HG03196 (cell line): ENCODE results near the gene TMC1.

Source experiments
- ATAC-seq: cut with Tn5 transposase; IDR thresholded peaks from one replicate; pipeline ENCODE4 v1.9.1; 2021; ENCODE audit not compliant: unreplicated experiment

TMC1 gene

DNA sequence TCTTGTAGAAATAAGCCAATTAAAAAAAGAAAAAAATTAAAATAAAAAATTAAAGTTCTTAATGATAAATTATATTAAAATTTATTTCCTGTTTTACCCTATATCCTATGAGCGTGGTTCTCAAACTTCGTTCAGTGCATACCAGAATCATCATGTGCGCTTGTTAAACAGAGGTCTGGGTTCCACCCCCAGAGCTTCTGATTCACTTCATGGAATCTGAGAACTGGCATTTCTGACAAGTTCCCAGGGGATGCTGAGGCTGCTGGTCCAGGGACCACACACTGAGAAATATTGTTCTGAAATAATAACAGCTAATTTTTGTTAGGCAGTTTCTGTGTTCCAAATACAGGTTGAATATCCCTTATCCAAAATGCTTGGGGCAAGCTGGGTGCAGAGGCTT is 79.3 kb downstream of the TMC1 start:
- ATAC-seq, result no peak

DNA sequence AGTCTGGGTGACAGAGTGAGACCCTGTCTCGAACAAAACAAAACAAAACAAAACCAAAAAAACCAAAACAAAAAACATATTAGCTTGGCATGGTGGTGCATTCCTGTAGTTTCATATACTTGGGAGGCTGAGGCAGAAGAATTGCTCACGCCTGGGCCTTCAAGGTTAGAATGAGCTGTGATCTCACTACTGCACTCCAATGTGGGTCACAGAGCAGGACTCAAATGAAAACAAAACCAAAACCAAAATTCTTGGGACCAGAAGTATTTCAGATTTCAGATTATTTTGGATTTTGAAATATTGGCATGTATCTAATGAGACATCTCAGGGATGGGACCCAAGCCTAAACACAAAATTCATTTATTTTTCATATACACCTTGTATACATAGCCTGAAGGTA is 80.2 kb downstream of the TMC1 start:
- no peak for ATAC-seq

DNA sequence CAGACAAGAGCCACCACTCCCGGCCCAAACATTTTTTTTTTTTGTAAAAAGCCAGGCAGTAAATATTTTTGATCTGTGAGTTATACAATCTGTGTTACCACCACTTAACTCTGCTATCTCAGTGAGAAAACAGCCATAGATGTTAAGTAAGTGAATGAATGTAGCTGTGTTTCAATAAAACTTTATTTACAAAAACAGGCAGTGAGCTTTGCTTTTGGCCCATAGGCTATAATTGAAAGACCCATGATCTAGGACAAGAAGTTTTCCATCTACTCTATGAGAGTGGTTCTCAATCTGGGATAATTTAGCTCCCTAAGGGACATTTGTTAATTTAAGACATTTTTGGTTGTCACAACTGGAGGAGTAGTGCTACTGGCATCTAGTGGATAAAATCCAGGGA is 91.0 kb downstream of the TMC1 start:
- ATAC-seq, result no peak

DNA sequence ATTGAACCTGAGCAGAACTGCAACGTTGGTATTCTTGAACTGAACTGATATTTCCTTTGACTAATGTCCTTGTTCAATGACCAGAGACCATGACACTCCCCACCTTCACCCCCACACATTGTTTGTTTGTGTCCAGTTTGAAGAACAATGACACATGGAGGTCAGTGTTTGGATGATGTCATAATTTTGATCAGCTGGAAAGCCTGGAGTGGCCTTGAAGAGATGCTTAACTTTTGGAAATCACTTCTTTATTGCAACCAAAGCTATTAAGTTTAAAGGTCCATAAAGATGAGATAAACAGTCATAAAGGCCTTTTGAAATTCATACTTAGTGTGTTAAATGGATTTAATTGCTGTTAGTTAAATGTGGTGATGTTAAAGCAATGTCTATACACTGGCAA is 92.7 kb downstream of the TMC1 start:
- no peak for ATAC-seq

DNA sequence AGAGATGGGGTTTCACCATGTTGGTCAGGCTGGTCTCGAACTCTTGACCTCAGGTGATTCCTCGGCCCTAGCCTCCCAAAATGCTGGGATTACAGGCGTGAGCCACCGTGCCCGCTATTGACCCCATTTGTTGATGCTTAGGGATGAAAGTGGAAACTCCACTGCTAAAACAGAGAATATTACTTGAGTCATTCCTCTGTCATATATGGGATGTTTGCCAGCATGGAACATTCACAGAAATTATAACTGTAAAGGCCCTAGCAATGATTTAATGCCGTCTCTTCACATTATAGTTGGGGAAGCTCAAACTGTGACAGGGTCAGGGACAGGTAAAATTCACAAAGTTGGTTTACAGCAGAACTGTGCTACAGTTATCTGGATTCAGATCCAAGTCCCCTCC is 94.5 kb downstream of the TMC1 start:
- ATAC-seq, result no peak

DNA sequence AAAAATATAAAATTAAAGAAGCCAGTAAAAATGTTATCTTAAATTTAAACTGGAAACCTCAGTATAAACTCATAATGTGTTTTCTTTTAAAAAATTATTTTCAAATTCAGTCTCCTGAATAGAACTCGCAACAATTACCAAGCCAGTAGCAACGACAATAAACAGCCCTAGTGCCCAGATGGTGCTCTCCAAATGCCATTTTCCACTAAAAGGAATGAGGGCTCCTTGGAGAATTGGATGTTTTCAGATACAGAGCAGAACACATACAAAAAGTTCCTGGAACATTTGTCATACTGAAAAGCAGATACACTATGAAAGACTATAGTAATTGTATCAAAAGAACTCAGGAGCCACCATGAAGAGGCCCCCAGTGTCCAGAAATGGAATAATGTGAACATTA is 97.4 kb downstream of the TMC1 start:
- ATAC-seq, result no peak

DNA sequence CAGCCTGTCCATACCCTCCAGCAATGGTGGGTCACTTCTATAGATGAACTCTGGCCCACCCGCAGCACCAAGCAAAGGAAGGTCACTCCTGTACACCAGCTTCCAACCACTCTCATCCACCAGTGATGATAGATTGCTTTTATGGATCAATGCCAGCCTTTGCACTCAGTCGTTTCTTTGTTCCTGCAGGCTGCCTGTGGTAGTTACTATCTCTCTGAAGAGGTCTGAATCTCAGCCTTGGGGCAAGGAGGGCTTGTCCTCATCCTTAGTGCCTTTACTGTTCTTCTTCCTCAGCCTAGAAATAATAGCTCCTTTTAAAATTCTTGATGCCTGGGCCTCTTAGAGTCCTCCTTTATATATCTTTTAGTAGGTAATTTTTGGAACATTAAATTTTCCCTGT is 100.8 kb downstream of the TMC1 start:
- no peak for ATAC-seq

DNA sequence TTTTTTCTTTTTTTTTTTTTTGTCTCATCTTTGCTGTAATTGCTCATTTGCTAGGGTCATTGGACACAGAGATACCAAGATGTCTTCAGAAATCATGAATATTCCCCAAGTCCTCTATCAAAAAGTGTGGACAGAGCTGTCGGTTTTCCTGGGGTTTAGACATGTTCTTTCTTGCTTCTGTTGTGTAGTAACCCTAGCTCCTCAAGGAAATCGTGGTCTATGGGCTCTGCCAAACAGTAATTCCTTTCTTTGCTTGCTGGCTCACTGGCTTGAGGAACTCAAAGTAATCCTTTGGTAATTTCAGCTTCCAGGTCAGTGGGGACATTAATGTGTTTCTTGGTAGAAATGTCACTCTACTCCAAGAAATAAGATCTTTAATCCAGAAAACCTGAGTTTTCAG is 101.7 kb downstream of the TMC1 start:
- ATAC-seq, result no peak

DNA sequence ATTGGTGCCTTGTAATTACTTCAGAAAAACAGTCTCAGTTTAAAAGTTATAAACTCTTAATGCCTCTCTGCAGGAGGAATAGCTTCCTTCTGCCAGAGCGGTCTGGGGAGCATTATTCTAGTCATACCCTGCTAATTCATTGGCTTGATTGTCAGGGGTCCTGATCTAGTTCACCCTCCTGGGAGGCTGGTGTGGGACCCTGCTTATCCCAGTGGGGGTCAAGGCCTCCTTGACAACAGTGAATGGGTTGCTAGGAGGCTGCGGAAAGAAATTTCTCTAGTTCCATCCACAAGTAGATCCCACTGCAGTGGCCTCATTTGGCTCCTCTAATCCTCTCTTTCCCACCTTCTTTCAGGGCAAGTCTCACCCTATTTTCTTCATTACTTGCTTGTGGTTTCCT is 105.7 kb downstream of the TMC1 start:
- no peak for ATAC-seq

DNA sequence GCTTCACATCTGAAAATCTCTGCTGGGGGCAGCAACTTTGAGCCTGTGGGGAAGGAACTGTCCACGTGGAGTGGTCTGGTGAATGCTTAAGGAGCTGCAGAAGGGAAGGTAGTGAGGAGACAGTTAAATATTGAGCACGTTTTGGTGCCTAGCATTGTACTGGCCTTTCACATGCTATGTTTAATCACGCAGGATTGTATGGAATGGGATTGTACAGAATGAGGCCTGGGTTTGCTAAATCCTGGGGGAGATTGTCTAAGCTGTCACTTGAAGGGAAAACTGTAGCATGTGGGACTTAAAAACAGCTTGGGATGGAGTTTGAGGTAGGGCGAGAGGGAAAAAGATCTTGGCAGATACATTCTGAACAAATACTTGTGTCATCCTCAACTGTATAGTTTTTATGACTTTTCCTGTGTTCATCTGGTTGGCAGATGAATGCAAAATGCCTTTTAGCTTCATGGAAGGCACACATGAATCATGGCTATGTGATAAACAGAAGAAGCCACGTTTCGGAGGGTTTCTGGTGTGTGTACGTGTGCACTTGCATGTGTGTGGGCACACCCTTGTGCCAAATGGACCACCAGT is 106.6 kb downstream of the TMC1 start:
- ATAC-seq, result no peak

DNA sequence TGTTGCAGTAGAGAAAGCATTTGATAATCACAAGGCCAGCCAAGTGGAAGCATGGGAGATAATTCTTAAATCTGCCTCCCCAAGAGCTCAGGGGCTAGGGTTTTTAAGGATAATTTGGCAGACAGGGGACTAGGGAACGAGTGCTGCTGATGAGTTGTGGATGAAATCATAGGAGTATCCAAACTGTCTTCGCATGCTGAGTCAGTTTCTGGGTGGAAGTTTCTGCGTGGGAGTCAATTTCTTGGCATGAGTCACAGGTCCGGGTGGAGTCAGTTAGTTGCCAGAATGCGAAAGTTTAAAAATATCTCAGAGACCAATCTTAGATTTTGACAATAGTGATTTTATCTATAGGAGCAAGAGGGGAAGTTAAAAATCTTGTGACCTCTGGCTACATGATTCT is 112.6 kb downstream of the TMC1 start:
- ATAC-seq, result no peak

DNA sequence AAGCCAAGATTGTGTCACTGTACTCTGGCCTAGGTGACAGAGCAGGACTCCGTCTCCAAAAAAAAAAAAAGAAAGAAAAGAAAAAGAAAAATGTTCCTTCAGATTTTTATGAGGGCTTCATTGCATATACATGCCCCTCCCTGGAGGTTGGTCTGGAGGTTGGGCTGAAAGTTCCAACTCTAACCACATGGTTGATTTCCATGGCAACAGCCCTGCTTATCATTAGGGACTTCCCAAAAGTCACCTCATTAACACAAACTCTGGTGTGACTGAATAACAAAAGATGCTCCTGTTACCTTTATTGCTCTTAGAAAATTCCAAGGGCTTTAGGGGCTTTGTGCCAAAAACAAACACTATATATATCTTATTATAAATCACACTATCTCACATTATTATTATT is 113.8 kb downstream of the TMC1 start:
- ATAC-seq, result no peak

DNA sequence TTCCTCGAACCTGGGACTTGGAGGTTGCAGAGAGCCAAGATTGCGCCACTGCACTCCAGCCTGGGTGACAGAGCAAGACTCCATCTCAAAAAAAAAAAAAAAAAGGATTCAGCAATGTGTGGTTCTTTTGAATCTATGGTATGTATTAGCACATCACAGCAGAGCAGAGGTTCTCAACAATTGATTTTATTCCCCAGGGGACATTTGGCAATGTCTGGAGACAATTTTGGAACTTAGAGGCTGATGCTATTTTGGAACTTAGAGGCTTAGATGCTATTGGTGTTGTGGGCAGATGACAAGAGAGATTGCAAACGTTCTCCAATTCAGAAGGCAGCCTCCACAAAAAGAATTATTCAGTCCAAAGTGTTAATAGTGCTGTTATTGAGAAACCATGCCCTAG is 115.2 kb downstream of the TMC1 start:
- ATAC-seq, result no peak

DNA sequence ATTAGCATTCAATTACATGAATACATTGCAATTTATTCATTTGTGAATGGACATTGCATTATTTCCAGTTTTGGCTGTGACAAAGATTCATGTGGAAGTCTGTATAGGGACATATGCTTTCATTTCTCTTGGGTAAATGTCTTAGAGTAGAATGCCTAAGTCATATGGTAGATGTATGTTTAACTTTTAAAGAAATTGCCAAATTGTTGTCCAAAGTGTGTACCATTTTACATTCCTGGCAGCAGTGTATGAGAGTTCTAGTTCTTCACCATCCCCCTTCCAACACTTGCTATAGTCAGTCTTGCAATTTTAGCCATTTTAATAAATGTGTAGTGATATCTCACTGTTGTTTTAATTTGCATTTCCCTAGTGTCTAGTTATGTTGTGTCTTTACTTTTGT is 122.2 kb downstream of the TMC1 start:
- no peak for ATAC-seq

DNA sequence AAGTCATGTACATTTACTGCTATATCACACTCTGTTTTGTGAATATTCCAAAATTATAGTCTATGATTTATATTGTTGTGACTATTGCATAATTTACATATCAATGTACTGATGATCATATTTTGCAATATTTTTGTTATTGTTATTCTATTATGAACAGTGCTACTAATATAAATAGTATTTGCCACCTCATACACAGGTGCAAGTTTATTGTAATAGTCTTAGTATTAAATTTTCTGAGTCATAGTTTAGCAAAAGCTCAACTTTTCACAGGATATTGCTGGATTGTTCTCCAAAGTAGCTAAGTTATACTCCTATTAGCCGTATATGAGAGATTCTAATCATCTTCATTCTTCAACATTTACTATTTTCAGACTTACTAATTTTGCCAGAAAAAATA is 124.7 kb downstream of the TMC1 start:
- no peak for ATAC-seq

DNA sequence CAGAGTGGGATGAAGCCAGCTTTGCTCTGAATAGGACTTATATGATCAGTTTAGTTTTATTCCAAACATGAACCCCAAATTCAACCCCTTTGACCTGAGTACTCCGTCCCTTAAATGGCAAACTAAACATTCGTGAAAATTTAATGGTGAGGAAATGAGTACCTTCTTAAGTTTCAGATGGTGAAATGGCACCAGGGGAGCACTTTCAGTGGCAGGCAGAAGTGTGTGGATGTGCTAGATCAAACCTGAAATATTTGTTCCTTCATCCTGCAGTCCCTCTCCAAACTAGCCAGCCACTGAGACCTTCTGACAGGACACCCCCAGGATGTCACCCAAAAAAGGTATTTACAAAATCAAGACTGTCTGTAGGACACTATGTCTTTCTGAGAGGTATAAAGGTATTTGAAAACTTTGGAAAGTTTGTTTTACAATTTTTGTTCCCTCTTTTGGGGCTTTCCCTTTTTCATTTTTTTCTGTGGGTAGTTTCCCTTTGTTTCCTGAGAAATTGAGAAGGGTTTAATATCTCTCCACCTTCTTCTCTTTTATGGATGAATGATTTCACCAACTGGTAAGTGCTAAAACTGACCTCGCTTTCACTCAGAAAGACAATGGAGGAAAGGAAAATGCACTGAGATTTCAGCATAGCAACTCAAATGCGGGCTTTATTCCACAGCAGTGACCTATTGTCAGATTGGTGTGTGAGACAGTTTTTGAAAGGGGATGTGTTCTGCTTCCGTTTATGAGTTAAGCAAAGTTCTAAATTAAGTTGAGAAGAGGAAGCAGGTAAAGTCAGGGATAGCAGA is 127.1 kb downstream of the TMC1 start:
- ATAC-seq, result no peak

DNA sequence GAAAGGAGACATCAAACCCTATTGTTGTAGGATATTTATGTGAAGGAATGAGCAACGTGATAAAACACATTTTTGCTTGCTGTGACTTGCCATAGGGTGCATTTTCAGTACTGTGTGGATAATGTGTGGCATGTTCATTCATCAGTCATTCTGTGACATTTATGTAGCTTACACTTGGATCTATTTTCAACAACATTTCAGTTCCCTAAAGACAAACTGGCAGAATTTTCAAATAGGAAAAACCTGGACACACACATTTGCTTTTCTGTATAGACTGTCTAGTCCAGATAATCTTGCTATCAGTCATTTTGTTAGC is 127.7 kb downstream of the TMC1 start:
- ATAC-seq, result no peak

DNA sequence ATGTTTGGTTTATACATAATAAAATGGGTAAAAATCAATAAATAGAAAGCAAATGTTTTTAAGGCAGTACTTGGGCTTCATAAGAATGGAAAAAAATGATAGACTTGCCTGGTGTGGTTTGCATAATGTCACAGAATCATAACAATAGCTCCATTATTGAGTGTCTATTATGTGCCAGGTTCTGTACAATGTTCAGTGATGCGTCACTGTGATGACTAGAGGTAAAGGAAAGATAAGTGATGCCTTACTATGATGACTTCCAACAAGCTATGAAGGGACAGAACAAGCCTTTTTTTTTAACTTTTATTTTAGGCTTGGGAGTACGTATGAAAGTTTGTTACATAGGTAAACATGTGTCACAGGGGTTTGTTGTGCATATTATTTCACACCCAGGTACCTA is 128.8 kb downstream of the TMC1 start:
- ATAC-seq, result no peak

DNA sequence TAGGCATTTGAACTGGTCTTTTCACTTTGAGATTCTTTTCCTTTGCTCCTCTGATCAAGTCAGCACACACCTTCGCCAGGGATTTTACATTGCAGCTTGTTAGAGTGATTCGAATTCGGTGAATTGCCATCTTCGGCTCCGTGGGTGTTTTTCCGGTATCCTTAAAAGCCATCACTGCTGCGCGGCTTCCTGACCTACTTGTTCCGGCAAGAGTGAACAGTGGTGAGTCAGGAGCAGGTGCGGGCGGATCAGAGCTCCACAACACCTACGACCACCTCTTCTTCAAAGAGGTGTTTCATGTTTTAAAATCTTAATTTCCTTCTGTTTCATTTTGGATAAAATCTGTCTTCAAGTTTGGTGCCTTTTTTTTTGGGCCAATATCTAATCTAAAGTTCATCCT is 134.6 kb downstream of the TMC1 start:
- ATAC-seq, result no peak

DNA sequence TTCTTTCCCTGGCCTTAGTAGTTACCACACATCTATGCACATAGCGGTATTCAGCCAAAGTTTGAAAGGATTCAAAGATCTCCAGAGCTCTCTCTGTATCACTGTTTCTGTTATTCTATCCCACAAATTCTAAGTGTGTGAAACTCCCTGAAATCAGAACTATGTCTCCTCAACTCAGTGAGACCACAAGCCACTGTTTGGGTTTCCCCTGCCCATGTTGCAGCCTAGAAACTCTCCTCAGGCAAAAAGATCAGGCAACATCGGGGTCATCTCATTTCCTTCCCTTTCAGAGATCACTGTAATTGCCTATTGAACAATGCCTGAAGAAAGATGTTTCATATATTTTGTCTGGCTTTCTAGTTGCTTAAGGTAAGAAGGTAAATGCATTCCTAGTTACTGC is 135.6 kb downstream of the TMC1 start:
- no peak for ATAC-seq

DNA sequence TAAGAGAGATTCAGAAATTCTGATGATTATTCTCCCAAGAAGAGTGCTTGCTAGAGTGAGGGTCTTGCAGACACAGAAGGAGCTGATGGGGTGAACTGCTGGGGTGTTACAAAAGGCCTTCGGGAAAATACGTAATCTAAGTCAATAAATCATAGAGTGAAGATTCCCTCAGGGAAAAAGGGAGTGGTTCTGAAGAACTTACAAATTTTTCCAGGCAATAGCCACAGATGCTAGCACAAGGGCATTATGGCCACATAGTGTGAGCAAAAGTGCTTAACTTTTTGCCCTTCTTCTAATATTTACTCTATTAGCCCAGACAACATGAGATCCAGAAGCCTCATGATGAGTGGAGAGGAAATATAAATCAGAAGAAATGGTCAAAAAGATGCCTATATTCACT is 137.3 kb downstream of the TMC1 start:
- ATAC-seq, result no peak

DNA sequence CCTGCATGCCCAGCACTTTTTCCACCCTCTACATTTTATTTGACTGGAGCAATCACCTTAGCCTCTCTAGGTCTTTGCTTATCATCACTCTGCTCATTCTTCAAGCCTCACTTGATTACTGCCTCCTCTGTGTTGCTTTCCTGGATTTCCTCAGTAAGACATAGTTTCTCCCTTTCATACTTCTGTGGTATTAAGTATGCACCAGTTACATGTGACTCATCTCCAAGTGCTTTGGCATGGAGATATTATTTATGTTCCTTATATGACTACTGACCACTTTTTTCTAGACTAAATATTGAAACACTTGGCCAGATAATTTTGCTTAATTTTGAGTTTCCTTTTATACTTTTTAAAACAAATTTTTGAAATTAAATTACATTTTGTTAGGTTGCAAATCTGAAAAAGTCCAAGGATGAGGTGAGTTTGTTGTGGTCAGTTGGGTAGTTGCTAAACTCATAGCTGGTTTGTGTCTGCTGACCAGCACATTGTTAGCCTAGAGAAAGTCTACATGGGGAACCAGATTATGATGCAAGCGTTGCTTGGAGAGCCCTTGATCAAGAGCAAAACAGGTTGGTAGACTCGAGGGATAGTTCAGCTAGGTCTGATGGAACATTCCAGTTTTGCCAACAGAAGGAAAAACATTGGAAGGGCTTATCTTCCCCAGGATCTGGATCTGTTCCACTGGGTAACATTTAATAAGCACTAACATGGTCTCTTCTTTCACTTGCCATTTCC is 140.2 kb downstream of the TMC1 start:
- no peak for ATAC-seq

DNA sequence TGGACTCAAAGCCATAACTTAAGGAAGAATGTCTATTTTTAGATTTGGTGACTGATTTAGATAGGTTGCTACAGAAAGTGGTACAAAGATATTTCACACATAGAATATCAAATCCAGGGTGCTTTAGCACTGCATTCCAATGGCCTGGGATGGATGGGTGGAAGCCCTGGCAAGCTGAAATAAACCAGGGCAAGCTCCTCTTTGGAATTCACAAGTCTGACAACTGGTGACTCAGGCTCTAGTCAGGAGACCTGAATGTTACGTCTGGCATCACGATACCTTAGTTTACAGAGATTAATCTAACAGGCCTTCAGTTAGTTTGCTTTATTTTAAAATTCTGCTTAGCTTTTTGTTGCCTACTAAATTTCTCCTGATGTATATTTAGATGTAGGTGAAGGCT is 144.0 kb downstream of the TMC1 start:
- ATAC-seq, result no peak
